IMR-90 (cell line): ENCODE measurements around the gene TXK.

Experiments
- CEBPB ChIP-seq: IDR thresholded peaks from 2 replicates; pipeline ENCODE4 v1.6.1; 2012; ENCODE audit warnings: low read depth, low read length, improper control_type of control experiment
- FOS ChIP-seq: fragments of 150-350 bp; IDR thresholded peaks from 2 replicates; pipeline ENCODE4 v1.6.1; 2016; ENCODE audit warnings: low read depth, low read length
- MAFK ChIP-seq: IDR thresholded peaks from 2 replicates; pipeline ENCODE4 v1.6.1; 2012; ENCODE audit warnings: low read depth, low read length, improper control_type of control experiment
- NFE2L2 ChIP-seq: fragments of 150-350 bp; IDR thresholded peaks from 2 replicates; pipeline ENCODE4 v1.6.1; 2016; ENCODE audit warnings: low read depth, mild to moderate bottlenecking, low read length
- POLR2A ChIP-seq: IDR thresholded peaks from 2 replicates; pipeline ENCODE4 v1.6.1; 2012; ENCODE audit warnings: mild to moderate bottlenecking, low read depth, low read length
- RAD21 ChIP-seq: IDR thresholded peaks from 2 replicates; pipeline ENCODE4 v1.6.1; 2012; ENCODE audit warnings: low read length, improper control_type of control experiment
- RCOR1 ChIP-seq: IDR thresholded peaks from 2 replicates; pipeline ENCODE4 v1.6.1; 2012; ENCODE audit warnings: mild to moderate bottlenecking, low read length, improper control_type of control experiment; ENCODE audit not compliant: insufficient replicate concordance
- RFX5 ChIP-seq: IDR thresholded peaks from 2 replicates; pipeline ENCODE4 v1.8.0; 2012; ENCODE audit warnings: low read depth, mild to moderate bottlenecking, low read length, moderate library complexity
- USF2 ChIP-seq: fragments of 150-350 bp; IDR thresholded peaks from 2 replicates; pipeline ENCODE4 v1.6.1; 2017; ENCODE audit warnings: mild to moderate bottlenecking, antibody characterized with exemption, low read length, low read depth
- TF ChIP-seq, protein P1 (sequence below): conservative IDR thresholded peaks from 2 replicates; pipeline ENCODE4 v1.5.1; 2012; ENCODE audit warnings: mild to moderate bottlenecking, low read depth, low read length, improper control_type of control experiment

DNA sequence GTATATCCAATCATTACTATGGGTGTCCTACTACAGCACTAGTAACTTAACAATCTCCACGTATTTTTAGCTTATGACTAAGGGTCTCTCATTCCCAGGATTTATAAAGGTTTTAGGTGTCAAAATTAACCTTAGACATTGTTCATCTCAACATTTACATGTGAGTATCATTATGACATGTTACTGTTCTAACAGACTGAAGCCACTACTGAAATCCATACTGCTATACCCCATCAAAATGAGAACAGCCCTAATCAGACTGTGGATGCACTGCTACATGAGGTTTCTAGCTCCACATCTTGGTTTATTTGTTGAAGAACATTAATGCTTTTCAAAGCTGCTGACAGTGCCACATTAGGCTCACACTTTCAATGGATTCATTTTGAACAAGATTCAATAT is 35.6 kb upstream of the TXK start:
- TF ChIP-seq RCOR1 = no peak
- TF ChIP-seq, protein P1, sequence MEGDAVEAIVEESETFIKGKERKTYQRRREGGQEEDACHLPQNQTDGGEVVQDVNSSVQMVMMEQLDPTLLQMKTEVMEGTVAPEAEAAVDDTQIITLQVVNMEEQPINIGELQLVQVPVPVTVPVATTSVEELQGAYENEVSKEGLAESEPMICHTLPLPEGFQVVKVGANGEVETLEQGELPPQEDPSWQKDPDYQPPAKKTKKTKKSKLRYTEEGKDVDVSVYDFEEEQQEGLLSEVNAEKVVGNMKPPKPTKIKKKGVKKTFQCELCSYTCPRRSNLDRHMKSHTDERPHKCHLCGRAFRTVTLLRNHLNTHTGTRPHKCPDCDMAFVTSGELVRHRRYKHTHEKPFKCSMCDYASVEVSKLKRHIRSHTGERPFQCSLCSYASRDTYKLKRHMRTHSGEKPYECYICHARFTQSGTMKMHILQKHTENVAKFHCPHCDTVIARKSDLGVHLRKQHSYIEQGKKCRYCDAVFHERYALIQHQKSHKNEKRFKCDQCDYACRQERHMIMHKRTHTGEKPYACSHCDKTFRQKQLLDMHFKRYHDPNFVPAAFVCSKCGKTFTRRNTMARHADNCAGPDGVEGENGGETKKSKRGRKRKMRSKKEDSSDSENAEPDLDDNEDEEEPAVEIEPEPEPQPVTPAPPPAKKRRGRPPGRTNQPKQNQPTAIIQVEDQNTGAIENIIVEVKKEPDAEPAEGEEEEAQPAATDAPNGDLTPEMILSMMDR = no peak
- no peak for TF ChIP-seq POLR2A
- no peak for TF ChIP-seq MAFK
- TF ChIP-seq FOS = no peak
- no peak for TF ChIP-seq NFE2L2
- no peak for TF ChIP-seq CEBPB
- no peak for TF ChIP-seq USF2
- no peak for TF ChIP-seq RFX5
- no peak for TF ChIP-seq RAD21
